Peyer's patch (tissue), 4 donors: Measurements from ENCODE around the gene KLK7. TPM values are rescaled to one million over a fixed set of nuclear protein-coding genes. Genes with fewer than 3 reads are reported as not detected.

Source experiments
- DNase-seq, 3 donors: peaks; one replicate each; pipeline ENCODE4 v3.0.0-alpha.2; 2017 to 2019
- H3K27ac ChIP-seq, 4 donors: fragments of 200-600 bp; sonication (generic); one replicate each; pipeline ENCODE4 v1.5.1; 2016 to 2019
- H3K27me3 ChIP-seq, 2 donors: fragments of 200-600 bp; sonication (generic); one replicate each; pipeline ENCODE4 v1.5.1; 2019
- H3K36me3 ChIP-seq, 3 donors: fragments of 200-600 bp; sonication (generic); one replicate each; pipeline ENCODE4 v1.5.1; 2016 to 2019
- H3K4me1 ChIP-seq, 4 donors: fragments of 200-600 bp; sonication (generic); one replicate each; pipeline ENCODE4 v1.5.1; 2016 to 2019
- H3K4me3 ChIP-seq, 4 donors: fragments of 200-600 bp; sonication (generic); 1 replicate in 3 of 4; 2 replicates in 1 of 4; pipeline ENCODE4 v1.5.1; 2016 to 2019; ENCODE audit warnings: mild to moderate bottlenecking in 1 of 4
- H3K9me3 ChIP-seq, 4 donors: fragments of 200-600 bp; sonication (generic); one replicate each; pipeline ENCODE4 v1.5.1; 2016 to 2019; ENCODE audit warnings: mild to moderate bottlenecking in 1 of 4
- CTCF ChIP-seq, 6 experiments: fragments of 450-650 bp in 4 of 6; fragments of 200-600 bp in 2 of 6; sonication (generic) in 1 of 6; IDR thresholded peaks; one replicate each; pipeline ENCODE4 v1.5.1; 2017 to 2019; ENCODE audit warnings: antibody characterized with exemption in 6 of 6, mild to moderate bottlenecking in 3 of 6, moderate library complexity in 1 of 6
- POLR2A ChIP-seq, 2 donors: fragments of 450-650 bp; IDR thresholded peaks; one replicate each; pipeline ENCODE4 v1.5.1; 2017; ENCODE audit warnings: antibody characterized with exemption in 2 of 2, mild to moderate bottlenecking in 2 of 2, moderate library complexity in 2 of 2
- total RNA-seq, 4 donors: library from RNA; depleted of rRNA; stranded (reverse); fragments of >200 nt; gene quantifications; one replicate each; pipeline ENCODE4 v1.1.0, GENCODE V29; 2016

The KLK7 gene
- total RNA-seq, 4 donors from 2014 or later: 1.2 to 9.9 TPM; not detected in 2

GRCh38 chr19:50967929-50968715 lies 15.6 kb downstream of the KLK7 start:
- no peaks in the 10 kb centered on the region for H3K4me1 ChIP-seq
- H3K27ac ChIP-seq: no peak overlapping the region
- no peaks in the 10 kb centered on the region for H3K36me3 ChIP-seq
- TF ChIP-seq POLR2A (IDR thresholded peaks at IDR 0.05) (no peak), CTCF (IDR thresholded peaks at IDR 0.05) (no peak)
- no peak overlapping the region for H3K4me3 ChIP-seq
- no peaks in the 10 kb centered on the region for H3K9me3 ChIP-seq
- no peaks in the 10 kb centered on the region for H3K27me3 ChIP-seq
- DNase-seq: no peak

- no peaks in the 10 kb centered on the region for H3K36me3 ChIP-seq
- H3K27ac ChIP-seq: no peak overlapping the region
- no peaks in the 10 kb centered on the region for H3K4me1 ChIP-seq
- no peak overlapping the region for H3K4me3 ChIP-seq
- no peak for DNase-seq
- TF ChIP-seq CTCF (IDR thresholded peaks at IDR 0.05): no peak
- TF ChIP-seq POLR2A (IDR thresholded peaks at IDR 0.05): no peak
- no peaks in the 10 kb centered on the region for H3K27me3 ChIP-seq
- no peaks in the 10 kb centered on the region for H3K9me3 ChIP-seq
Observed at GRCh38 chr19:50964266-50964665, 19.5 kb downstream of the KLK7 start.

- TF ChIP-seq POLR2A (IDR thresholded peaks at IDR 0.05): no peak
- no peak for TF ChIP-seq CTCF (IDR thresholded peaks at IDR 0.05)
- H3K27ac ChIP-seq: no peak overlapping the region
- H3K27me3 ChIP-seq: no peaks in the 10 kb centered on the region
- no peaks in the 10 kb centered on the region for H3K9me3 ChIP-seq
- DNase-seq: no peak
- H3K36me3 ChIP-seq: no peaks in the 10 kb centered on the region
- H3K4me3 ChIP-seq: no peak overlapping the region
- no peaks in the 10 kb centered on the region for H3K4me1 ChIP-seq
Observed at GRCh38 chr19:50963381-50963780, 20.3 kb downstream of the KLK7 start.

GRCh38 chr19:50962245-50962644 lies 21.5 kb downstream of the KLK7 start:
- TF ChIP-seq POLR2A (IDR thresholded peaks at IDR 0.05) (no peak), CTCF (IDR thresholded peaks at IDR 0.05) (no peak)

DNA sequence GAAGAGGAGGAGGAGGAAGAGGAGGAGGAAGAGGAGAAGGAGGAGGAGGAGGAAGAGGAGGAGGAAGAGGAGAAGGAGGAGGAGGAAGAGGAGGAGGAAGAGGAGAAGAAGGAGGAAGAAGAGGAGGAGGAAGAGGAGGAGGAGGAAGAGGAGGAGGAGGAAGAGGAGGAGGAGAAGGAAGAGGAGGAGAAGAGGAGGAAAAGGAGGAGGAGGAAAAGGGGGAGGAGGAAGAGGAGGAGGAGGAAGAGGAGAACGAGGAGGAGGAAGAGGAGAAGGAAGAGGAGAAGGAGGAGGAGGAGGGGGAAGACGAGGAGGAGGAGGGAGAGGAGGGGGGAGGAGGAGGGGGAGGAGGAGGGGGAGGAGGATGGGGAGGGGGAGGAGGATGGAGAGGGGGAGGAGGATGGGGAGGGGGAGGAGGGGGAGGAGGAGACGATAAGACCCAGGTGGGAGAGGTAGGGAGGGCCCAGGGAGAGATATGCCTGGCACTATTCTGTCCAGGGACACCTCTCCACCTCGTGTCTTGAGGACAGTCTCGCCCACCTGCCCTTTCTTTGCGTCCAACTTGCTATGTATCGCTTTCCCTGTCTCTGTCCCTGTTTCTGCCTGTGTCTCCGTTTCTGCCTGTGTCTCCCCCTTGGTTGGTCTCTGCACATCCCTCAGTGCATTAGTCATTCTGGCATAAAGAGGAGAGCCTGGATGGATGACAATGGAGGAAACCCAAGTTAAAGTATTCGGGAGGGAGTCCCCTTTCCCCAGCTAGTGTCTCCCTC lies 23.8 kb downstream of the KLK7 start:
- TF ChIP-seq POLR2A (IDR thresholded peaks at IDR 0.05) (no peak), CTCF (IDR thresholded peaks at IDR 0.05) (no peak)
- no peaks in the 10 kb centered on the region for H3K9me3 ChIP-seq
- no peaks in the 10 kb centered on the region for H3K27me3 ChIP-seq
- no peaks in the 10 kb centered on the region for H3K36me3 ChIP-seq
- no peak for DNase-seq
- H3K4me3 ChIP-seq: no peak overlapping the region
- H3K27ac ChIP-seq: no peak overlapping the region
- no peaks in the 10 kb centered on the region for H3K4me1 ChIP-seq

More at GRCh38 chr19:50962245-50962644, 21.5 kb downstream of the KLK7 start:
- no peak for DNase-seq
- Histone ChIP-seq H3K9me3 (no peaks in the 10 kb centered on the region), H3K4me1 (no peaks in the 10 kb centered on the region), H3K36me3 (no peaks in the 10 kb centered on the region), H3K4me3 (no peak overlapping the region), H3K27ac (no peak overlapping the region), H3K27me3 (no peaks in the 10 kb centered on the region)
